GM18861 (cell line): ENCODE results near the gene RPS28.

ENCODE experiments used
- ATAC-seq: cut with Tn5 transposase; IDR thresholded peaks from one replicate; pipeline ENCODE4 v1.9.1; 2021; ENCODE audit not compliant: unreplicated experiment

Gene RPS28

DNA sequence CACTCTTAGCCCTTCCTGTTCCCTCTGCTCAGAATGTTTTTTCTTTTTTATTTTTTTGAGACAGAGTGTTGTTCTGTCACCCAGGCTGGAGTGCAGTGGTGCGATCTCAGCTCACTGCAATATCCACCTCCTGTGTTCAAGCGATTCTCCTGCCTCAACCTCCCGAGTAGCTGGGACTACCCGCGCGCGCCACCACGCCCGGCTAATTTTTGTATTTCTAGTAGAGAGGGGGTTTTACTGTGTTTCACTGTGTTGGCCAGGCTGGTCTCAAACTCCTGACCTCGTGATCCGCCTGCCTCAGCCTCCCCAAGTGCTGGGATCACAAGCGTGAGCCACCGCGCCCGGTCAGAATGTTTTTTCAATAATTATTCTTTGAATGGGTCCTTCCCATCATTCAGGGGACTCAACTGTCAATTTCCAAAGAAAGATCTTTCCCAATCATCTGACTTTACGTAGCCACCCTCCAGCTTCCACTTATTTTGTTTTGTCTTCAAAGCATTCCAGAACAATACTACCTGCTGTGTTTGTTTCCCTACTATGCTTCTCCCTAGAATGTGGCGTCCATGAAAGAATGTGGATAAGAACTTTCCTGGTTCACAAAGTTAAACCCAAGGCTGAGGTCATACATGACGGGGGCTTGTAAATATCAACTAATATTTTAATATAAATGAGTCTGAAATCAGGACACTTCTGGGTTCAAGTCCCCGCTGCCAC lies 1.3 kb upstream of the RPS28 start:
- no peak for ATAC-seq

DNA sequence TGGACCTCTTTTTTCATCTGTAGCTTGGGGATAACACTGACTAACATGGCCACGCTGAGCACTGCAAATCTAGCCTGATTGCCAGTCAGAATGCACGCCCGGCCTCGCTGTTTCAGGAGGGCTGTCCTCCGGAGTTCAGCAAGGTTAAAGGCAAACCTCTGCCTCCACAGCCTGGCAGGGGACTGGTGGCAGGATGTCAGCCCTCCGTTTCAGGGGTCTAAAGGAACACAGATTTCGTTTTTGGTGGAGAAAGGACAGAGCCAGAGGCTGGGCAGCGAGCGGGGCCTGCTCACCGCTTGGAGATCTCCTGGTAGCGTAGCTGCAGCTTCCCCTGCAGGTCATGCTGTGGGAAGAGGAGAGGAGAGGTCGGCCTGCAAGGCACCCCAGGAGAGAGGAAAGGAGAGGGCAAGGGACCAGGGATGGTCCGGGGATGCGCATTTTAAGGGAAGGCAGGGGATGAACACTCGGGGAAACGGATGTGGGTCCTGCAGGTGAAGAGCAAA lies 681 bp upstream of the RPS28 start:
- ATAC-seq = peak; percentile 5

DNA sequence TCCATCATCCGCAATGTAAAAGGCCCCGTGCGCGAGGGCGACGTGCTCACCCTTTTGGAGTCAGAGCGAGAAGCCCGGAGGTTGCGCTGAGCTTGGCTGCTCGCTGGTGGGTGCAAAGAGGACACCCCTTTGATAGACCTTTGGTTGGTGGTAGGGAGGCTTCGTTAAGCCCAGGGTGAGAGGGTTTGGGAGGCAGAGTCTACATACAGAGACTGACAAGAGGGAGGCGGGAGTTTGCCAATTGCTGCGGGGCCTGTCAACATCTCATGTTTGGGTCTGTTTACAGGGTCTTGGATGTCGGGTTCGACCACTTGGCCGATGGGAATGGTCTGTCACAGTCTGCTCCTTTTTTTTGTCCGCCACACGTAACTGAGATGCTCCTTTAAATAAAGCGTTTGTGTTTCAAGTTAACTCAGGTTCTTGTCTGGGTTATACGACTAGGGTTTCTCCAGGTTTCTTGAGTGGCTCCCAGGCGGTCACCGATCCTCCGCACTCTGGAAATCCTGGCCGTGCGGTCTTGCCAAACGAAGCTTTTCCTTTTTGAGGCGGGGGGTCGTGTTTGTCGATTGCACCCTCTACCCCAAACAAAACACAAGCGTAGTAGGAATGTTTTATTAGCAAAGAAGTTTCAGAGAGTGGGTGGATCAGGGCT lies 816 bp downstream of the RPS28 start:
- no peak for ATAC-seq

DNA sequence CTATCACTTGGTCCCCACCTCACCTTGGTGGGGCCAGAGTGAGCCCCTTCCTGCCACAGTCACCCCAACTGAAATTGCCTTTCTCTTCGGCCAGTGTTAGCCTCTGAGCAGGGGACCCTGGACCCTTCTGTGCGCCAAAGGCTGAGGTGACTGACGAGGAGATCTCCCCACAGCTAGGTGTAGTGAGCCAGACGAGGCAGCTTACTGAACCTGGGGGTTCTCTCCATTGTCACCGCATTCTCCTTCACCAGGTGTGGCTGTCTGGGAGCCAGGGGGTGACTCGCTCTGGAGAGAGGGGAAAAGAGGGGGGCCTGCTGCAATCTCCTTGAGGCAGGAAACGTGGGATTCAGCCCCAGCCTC lies 1.3 kb downstream of the RPS28 start:
- ATAC-seq = no peak

DNA sequence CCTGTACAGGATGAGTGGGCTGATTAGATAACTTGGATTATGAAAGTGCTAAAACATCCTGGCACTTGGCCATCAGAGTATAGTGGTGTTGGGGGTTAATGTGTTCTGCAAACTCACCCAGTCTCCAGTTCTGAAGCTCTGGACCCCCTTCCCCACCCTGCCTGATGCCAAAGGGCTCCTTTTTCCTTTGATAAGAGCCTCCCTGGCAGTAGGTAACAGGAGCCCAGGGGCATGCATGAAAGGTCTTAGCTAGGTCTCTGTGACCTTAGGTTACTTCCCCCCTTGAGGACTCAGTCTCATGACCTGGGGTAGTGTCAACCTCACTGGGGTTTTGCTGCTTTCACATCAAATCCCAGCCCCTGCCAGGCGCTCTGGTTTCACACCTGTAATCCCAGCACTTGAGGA lies 2.5 kb downstream of the RPS28 start:
- ATAC-seq = no peak

DNA sequence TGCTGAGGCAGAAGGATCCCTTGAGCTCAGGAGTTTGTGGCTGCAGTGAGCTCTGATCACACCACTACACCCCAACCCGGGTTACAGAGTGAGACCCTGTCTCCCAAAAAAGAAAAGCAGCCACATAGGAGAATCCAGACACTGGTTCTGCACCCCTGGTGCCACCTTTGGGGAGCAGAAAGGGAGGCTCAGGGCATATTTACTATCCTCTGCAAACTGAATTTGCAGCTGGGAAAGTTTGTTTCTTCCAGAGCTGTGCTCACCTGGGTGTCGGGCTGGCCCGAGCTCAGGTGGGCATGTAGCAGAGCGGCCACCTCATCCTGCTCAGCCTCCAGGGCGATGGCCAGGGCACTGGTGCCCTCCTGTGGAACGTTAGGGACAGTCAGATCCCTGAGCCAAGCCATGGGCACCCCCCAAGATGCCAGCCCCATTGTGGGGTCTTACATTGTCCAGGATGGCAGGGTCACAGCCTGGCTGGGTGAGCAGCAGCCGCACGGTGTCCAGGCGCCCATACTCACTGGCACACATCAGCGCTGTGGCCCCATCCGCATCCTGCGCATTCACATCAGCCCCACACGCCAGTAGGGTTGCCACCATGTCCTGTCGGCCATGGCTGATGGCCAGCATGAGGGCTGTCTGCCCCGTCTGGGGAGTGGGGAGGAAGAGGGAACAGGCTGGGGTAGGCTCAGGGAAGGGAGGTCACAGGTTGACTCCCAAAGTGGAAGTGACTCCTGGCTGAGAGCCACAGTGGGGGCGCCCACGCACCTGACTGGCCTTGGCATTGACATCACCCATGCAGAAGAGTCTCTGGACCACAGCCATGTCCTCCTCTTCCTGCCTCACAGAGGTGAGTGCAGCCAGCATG lies 3.1 kb downstream of the RPS28 start:
- no peak for ATAC-seq

DNA sequence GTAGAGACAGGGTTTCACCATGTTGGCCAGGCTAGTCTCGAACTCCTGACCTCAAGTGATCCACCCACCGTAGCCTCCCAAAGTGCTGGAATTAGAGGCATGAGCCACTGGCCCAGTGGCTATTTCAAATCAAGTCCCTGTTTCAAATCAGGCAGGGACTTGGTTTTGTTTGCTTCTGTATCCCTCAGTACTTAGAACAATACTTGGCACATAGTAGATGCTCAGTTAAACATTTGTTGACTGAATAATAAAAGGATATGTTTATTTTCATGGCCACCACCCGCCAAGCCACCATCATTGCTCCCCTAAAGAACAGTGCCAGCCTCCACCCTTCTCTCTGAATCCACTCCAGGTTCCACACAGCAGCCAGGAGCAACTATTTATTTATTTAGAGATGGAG lies 4.2 kb downstream of the RPS28 start:
- no peak for ATAC-seq

DNA sequence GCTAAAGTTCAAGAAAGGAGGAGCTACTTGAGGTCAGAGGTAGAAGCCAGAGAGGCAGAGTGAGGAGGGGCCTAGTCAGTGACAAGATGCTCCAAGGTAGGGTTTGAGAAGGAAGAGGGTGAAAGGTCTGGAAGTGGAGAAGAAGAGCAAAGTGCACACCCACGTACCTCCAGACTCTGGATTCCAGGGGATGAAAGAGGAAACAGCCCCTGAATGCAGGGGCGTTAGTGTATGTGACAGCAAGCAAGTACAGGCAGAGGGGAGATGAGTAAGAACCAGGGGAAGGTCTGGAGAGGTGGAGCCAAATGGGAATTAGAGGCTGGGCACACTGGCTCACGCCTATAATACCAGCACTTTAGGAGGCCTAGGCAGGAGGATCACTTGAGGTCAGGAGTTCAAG lies 8.7 kb downstream of the RPS28 start:
- no peak for ATAC-seq

DNA sequence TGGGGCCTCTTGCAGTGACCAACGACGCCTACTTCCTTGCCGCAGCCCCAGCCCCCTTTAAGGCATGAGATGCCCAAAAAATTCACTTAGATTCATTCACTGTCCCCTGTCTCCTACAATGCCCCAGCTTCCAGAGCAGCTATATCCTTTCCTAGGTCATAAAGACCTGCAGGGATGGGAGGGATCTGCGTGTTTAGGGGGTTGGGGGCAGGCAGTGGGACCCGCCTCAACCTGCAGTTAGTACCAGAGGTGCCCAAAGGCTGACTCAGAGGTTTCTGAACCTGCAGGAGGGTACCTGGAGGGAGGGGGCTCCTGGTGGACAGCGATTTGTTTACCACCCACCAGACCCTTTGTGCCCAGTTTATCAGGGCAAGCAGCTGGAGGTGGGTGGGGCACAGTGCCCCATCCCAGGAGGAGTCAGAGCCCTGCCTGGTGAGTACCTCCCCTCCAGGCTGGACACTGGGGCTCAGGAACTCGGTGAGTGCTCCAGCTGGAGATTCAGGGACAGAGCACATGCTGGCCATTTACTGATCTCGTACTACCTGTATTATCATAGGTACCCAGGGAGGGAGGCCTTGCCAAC lies 10.1 kb downstream of the RPS28 start:
- no peak for ATAC-seq

DNA sequence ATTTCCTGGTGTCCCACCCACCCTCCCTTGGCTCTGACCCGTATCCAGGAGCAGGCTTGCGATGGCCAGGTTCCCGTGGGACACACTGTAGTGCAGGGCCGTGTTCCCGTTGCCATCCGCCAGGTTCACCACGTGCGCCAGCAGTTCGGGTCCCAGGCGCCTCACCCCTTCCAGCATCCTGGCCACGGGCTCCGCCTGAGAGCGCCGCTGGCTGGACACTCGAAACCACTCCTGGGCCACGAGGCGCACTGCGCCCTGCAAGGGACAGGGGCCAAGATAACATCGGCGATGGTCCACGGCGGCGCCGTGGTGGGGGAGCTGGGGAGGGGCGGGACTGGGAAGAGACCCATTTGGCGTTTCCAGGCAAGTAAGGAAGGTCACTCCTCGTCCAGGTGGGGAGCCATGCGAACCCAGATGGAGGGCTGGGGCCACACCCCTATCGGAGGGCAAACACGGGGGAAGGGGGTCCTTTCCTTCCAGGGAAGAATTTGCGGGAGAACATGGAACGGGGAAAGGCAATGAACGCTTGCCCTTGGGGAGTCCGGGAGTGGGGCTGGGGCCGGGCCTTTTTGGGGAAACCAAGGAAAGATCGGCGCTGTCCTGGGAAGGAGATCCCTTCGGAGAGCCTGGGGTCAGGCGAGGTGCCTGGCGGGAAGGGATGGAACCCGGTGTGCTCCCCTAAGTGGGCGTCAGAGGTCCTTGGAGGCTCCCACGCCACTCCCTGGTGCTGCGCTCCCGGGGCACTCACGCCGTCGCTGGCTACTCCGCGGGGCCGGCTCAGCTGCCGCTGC lies 11.9 kb downstream of the RPS28 start:
- ATAC-seq = no peak

DNA sequence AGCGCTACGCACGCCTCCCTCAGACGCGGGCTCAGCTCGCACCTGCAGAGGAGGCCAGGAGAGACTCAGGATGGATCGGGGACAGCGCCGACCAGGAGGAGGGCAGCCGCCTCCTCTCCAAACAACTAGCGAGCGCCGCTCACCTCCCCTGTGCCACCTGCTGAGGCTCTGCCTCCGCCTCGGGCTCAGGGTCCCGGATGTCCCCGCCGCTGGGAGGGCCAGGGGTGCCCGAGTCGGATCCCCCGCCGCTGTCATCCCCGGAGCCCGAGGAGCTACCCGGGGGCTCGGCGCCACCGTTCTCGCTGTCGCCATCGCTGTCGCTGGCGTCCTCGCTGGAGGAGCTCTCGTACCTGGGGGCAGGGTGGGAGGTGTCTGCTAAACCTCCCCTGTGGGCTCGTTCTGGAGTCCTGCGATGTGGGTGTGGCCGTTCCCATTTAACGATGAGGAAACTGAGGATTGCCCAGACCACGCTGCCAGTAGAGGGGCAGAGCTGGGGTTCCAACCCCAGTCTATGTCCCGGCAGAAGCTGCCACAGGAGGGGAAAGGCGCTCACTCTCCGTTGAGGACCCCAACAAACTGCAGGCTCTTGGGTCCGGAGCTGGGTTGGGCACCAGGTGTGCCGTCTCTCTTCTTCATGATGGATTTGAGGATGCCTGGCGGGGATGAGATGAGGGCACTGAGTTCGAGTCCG lies 12.6 kb downstream of the RPS28 start:
- ATAC-seq = no peak

DNA sequence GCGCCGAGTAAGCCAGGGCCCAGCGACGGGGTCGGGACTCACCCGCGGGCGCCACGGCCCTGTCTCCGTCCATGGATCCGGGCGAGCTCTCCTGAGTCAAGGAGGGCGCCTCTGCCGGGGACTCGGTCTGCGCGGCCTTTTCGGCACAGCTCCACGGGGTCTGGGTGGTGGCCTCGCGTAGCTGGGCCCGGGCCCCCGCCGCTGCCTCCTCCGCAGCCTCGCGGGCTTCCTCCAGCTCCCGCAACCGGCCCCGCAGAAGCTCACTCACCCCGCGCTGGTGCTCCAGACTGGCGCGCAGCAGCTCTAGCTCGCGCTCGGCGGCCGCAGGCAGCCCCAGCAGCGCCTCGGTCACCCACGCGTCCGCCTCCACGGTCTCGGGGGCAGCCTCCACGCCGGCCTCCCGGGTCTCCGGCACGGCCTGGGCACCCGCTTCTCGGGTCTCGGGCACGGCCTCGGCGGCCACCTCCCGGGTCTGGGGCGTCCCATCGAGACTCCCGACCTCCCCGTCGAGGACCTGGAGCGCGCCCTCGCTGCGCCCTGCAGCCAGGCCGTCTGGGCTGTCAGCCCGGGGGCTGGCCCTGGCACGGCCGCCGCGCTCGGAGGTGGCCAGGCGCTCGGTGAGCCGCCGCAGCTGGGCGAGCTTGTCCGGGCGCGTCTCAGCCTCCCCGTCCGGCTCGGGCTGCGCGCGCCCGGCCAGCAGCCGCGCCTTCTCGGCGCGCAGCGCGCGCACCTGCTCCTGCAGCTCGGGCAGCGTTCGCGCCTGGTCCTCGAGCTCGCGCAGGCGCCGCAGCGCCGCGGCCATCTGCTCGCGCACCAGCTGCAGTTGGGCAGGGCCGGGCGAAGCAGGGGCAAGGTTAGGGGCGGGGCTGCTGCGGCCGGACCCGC lies 13.4 kb downstream of the RPS28 start:
- no peak for ATAC-seq

DNA sequence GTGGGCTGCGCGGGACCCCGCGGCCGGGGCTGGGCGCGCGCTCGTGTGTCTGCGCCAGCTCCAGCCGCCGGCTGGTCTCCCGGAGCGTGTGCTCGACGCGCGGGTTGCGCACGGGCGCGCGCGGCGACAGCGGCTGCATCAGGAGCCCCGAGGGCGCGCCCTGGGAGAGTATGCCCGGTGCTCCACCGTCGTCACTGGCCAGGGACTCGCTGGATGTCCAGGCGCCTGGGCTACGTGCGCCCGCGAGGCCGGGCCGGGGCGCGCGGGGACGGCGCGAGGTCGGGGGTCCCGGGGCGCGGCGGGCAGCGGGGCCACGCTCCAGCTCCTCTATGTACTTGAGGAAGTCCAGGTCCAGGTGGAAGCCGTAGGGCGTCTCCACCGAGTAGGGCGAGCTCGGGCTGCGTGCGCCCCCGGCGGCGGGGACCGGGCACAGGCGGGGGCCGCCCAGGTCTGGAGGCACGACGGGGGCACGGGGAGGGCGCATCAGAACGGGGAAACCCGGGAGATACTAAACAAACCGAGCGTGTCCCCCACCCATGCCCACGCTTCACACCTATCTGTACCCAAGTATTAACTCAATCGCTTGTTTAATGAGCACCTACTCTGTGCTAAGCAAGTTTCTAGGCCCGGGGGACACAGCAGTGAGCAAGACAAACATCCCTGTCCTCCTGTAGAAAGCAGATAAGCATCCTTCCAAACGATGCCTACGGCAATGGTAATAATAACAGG lies 14.2 kb downstream of the RPS28 start:
- ATAC-seq = no peak

DNA sequence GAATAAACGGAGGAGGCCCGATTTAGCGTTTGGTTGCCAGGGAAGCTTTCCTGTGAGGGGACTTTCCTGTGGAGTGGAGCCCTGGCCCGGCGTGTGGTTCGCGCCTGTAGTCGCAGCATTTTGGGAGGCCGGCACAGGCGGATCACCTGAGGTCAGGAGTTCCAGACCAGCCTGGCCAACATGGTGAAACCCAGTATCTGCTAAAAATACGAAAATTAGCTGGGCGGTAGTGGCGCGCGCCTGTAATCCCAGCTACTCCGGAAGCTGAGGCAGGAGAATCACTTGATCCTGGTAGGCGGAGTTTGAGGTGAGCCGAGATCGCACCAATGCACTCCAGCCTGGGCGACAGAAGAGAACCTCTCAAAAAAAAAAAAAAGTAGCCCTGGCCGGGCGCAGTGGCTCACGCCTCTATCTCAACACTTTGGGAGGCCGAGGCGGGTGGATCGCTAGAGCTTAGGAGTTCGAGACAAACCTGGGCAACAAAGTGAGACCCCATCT lies 14.8 kb downstream of the RPS28 start:
- no peak for ATAC-seq

DNA sequence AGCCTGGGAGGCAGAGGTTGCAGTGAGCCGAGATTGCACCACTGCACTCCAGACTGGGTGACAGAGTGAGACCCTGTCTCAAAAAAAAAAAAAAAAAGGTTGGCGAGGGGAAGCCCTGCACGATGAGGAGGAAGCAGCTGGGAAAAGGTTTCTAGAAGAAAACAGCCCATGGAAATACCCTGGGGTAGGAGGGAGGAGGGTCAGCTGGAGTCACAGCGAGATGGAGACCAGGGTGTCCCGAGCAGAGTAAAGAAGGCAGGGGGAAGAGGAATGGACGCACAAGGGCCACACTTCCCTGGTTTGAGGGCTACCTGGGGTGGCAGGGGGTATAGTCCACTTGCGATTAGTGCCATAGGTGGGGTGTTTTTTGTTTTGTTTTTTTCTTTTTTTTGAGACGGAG lies 15.4 kb downstream of the RPS28 start:
- ATAC-seq = no peak

DNA sequence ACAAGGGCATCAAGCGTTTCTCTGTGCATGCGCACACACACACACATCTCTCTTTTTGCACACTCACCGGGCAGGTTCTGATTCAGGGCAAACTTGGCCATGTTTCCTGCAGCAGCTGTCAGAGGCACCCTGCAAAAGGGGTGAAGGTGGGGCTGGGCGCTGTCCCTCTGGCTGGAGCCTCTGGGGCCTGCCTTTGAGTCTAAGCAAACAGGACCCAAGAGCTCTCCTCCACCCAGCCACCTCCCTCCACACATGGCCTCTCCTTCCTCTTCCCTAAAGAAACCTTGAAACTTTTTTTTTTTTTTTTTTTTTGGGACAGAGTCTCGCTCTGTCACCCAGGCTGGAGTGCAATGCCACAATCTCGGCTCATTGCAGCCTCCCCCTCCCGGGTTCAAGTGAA lies 16.4 kb downstream of the RPS28 start:
- ATAC-seq = no peak

DNA sequence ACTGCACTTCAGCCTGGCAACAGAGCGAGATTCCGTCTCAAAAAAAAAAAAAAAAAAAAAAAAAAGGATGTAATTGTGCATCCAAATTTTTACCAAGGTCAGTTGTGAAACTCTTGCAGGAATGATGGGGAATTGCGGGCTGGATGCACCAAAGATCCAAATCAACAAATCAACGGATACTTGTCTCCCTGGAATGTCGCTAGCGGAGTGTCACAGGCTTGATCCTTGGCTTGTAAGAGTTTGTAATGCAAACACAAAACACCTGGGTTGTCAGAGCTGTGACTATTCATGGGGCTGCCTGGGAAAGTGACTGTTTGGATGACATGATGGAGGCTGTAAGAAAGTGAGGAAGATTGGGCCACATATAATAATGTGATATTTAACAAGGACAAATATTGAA lies 17.5 kb downstream of the RPS28 start:
- no peak for ATAC-seq

DNA sequence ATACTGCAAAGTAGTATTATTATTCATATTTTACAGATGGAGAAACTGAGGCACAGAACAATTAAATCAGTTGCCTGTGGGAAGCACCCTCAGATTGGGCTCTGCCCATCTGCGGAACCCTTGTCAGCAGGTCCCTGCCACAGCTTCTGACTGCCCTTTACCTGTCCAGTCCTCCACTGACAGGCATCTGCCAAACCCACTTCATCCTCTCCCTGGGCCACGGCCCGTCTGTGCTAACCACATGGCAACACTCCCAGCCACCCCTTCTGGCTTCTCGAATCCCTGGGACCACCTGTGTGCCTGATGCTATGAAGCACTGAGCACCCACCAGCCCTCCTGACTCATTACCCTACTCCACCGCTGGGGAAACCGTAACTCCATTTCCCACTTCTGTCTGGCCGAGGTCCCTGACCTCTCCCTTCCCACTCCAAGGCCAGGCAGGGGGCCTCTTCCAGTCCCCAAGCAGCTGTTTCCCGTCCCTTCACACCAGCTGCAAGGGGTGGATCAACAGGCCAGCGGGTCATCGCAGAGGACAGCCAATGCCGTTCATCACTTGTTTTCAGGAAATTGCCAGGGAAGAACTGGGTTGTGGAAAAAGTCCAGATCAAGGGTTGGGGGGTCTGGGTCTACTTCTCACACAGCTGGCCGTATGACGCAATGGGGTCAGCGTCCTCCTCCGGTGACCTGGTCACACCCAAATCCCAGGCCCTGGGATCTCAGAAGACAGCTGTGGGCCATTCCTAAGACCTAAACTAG lies 19.2 kb downstream of the RPS28 start:
- ATAC-seq = no peak
